Measurements from ENCODE around the gene C11orf52.
A peak's percentile ranks its signal among the peaks of the same experiment; 100 is the strongest.
"Not testable (repeated sequence)": the region's sequence is repeated elsewhere in the genome, so short reads cannot be mapped to it uniquely, and the experiment has no call there.

The C11orf52 gene

GRCh38 chr11:111918390-111919256 is at the start of gene C11orf52:
Gene C11orf52, plus strand, starts transcription at chr11:111918913. Its CDS starts 60 bp downstream, at chr11:111918973.
- no peak for DNase-seq

- DNase-seq, result no peak
Measured at GRCh38 chr11:111870113-111870512, 48.6 kb upstream of the C11orf52 start.

GRCh38 chr11:111870522-111870885 is 48.2 kb upstream of the C11orf52 start:
- DNase-seq, result no peak

GRCh38 chr11:111870886-111871692 is 47.6 kb upstream of the C11orf52 start, which contains the start of gene ALG9:
Gene ALG9, minus strand, starts transcription at chr11:111871581. Its CDS starts 99 bp downstream, at chr11:111871482.
- peak; percentile 77 for DNase-seq

GRCh38 chr11:111871693-111872161 is 47.0 kb upstream of the C11orf52 start:
- DNase-seq, result no peak

GRCh38 chr11:111878385-111878848 is 40.3 kb upstream of the C11orf52 start:
- DNase-seq, result no peak

GRCh38 chr11:111878849-111879636 is 39.7 kb upstream of the C11orf52 start, which contains the start of the genes CFAP68 and FDXACB1:
Gene CFAP68, plus strand, starts transcription at chr11:111879541. Its CDS starts 20 bp downstream, at chr11:111879561.
Gene FDXACB1, minus strand, starts transcription at chr11:111879165. Its CDS starts 33 bp downstream, at chr11:111879132.
- DNase-seq, result peak; percentile 93

- DNase-seq, result no peak
Measured at GRCh38 chr11:111879637-111879960, 39.1 kb upstream of the C11orf52 start.

GRCh38 chr11:111882202-111882601 is 36.5 kb upstream of the C11orf52 start:
- no peak for DNase-seq

GRCh38 chr11:111885053-111885452 is 33.7 kb upstream of the C11orf52 start:
- not testable (repeated sequence) for DNase-seq

GRCh38 chr11:111886032-111886431 is 32.7 kb upstream of the C11orf52 start:
- no peak for DNase-seq

GRCh38 chr11:111886844-111887243 is 31.9 kb upstream of the C11orf52 start:
- DNase-seq, result no peak

GRCh38 chr11:111905411-111905810 is 13.3 kb upstream of the C11orf52 start:
- DNase-seq, result no peak

- no peak for DNase-seq
Measured at GRCh38 chr11:111906680-111907079, 12.0 kb upstream of the C11orf52 start.

- no peak for DNase-seq
Measured at GRCh38 chr11:111908639-111909305, 9.9 kb upstream of the C11orf52 start.

- no peak for DNase-seq
Measured at GRCh38 chr11:111909378-111909777, 9.3 kb upstream of the C11orf52 start.

- DNase-seq, result no peak
Measured at GRCh38 chr11:111910676-111911562, 7.8 kb upstream of the C11orf52 start.

- DNase-seq, result no peak
Measured at GRCh38 chr11:111911563-111912401, 6.9 kb upstream of the C11orf52 start, which contains the start of gene CRYAB. Gene CRYAB, minus strand, starts transcription at chr11:111911770. Its CDS starts 46 bp downstream, at chr11:111911724.

GRCh38 chr11:111912535-111912934 is 6.2 kb upstream of the C11orf52 start, which contains the start of gene HSPB2:
Gene HSPB2, plus strand, starts transcription at chr11:111912734. Its CDS starts 96 bp downstream, at chr11:111912830.
- no peak for DNase-seq

Measured in NK-92 treated with Interleukin-12 subunit alpha and Interleukin-12 subunit beta, amount 100 ng/mL, for 24 hours (cell line).